SK-N-MC (cell line): ENCODE results near the gene CASP5.

Source experiments
- DNase-seq: peaks from one replicate; pipeline ENCODE4 v3.0.0-alpha.2; 2011; ENCODE audit warnings: low read depth, low spot score
- H3K27ac ChIP-seq: fragments of 200-600 bp; sonication (generic); 2 replicates; pipeline ENCODE4 v1.5.1; 2016; ENCODE audit warnings: mixed run types
- H3K36me3 ChIP-seq: fragments of 200-600 bp; sonication (generic); 2 replicates; pipeline ENCODE4 v1.6.1; 2017; ENCODE audit warnings: antibody characterized with exemption, low read length, mixed read lengths; ENCODE audit not compliant: insufficient read depth
- H3K4me3 ChIP-seq: fragments of 200-600 bp; sonication (generic); 2 replicates; pipeline ENCODE4 v1.5.1; 2016
- H3K9ac ChIP-seq: fragments of 200-600 bp; sonication (generic); 2 replicates; pipeline ENCODE4 v1.8.0; 2017; ENCODE audit warnings: mixed run types, mixed read lengths; ENCODE audit not compliant: insufficient read length
- H3K9me3 ChIP-seq: fragments of 200-600 bp; sonication (generic); 2 replicates; pipeline ENCODE4 v1.6.1; 2017; ENCODE audit warnings: low read depth, mild to moderate bottlenecking, antibody characterized with exemption, low read length, moderate library complexity, mixed read lengths
- EZH2 ChIP-seq: fragments of 200-600 bp; sonication (generic); IDR thresholded peaks from one replicate; pipeline ENCODE4 v1.6.1; 2017; ENCODE audit warnings: antibody characterized with exemption
- FOXP2 ChIP-seq: optimal IDR thresholded peaks from 2 replicates; pipeline ENCODE3; 2011; ENCODE audit warnings: mild to moderate bottlenecking, moderate library complexity; ENCODE audit not compliant: insufficient read depth; ENCODE audit errors: extremely low read length, control extremely low read depth
- POLR2AphosphoS5 ChIP-seq: IDR thresholded peaks from 2 replicates; pipeline ENCODE4 v1.6.1; 2012; ENCODE audit warnings: mild to moderate bottlenecking, low read depth, low read length, borderline replicate concordance

CASP5 gene

GRCh38 chr11:104967534-104968354 is 55.2 kb downstream of the CASP5 start:
- peak overlapping the region; percentile 81 for H3K4me3 ChIP-seq
- peak overlapping the region; percentile 75 for H3K9ac ChIP-seq
- TF ChIP-seq POLR2AphosphoS5 = no peak
- no peak for TF ChIP-seq FOXP2
- no peak for TF ChIP-seq EZH2
- no peaks in the 10 kb centered on the region for H3K36me3 ChIP-seq
- H3K27ac ChIP-seq = peak overlapping the region; percentile 87
- H3K9me3 ChIP-seq = no peaks in the 10 kb centered on the region
- DNase-seq = no peak

GRCh38 chr11:104965735-104966134 is 57.2 kb downstream of the CASP5 start:
- Histone ChIP-seq H3K36me3 (no peaks in the 10 kb centered on the region), H3K27ac (no peak overlapping the region), H3K4me3 (no peak overlapping the region), H3K9me3 (no peaks in the 10 kb centered on the region), H3K9ac (no peak overlapping the region)
- no peak for TF ChIP-seq EZH2
- TF ChIP-seq FOXP2 = no peak
- TF ChIP-seq POLR2AphosphoS5 = no peak
- DNase-seq = no peak

GRCh38 chr11:104964247-104964646 is 58.7 kb downstream of the CASP5 start:
- no peak overlapping the region for H3K9ac ChIP-seq
- no peak overlapping the region for H3K4me3 ChIP-seq
- no peaks in the 10 kb centered on the region for H3K9me3 ChIP-seq
- H3K36me3 ChIP-seq = no peaks in the 10 kb centered on the region
- no peak overlapping the region for H3K27ac ChIP-seq
- no peak for DNase-seq
- no peak for TF ChIP-seq POLR2AphosphoS5
- TF ChIP-seq EZH2 = no peak
- TF ChIP-seq FOXP2 = no peak

- no peak for DNase-seq
- no peak overlapping the region for H3K4me3 ChIP-seq
- TF ChIP-seq FOXP2 = no peak
- TF ChIP-seq EZH2 = no peak
- no peak for TF ChIP-seq POLR2AphosphoS5
- no peak overlapping the region for H3K27ac ChIP-seq
- no peaks in the 10 kb centered on the region for H3K9me3 ChIP-seq
- H3K36me3 ChIP-seq = no peaks in the 10 kb centered on the region
- no peak overlapping the region for H3K9ac ChIP-seq
Measured at GRCh38 chr11:104962852-104963251, 60.1 kb downstream of the CASP5 start.

- H3K9me3 ChIP-seq = no peaks in the 10 kb centered on the region
- no peaks in the 10 kb centered on the region; the same call in 1 of the 2 replicates for H3K36me3 ChIP-seq
- DNase-seq = no peak
- no peak overlapping the region for H3K27ac ChIP-seq
- no peak overlapping the region for H3K4me3 ChIP-seq
- H3K9ac ChIP-seq = no peak overlapping the region
- TF ChIP-seq EZH2 (no peak), POLR2AphosphoS5 (no peak), FOXP2 (no peak)
Measured at GRCh38 chr11:104957280-104957679, 65.7 kb downstream of the CASP5 start.

GRCh38 chr11:104956528-104956927 is 66.4 kb downstream of the CASP5 start:
- no peak overlapping the region for H3K27ac ChIP-seq

GRCh38 chr11:104946907-104947306 is 76.1 kb downstream of the CASP5 start:
- H3K27ac ChIP-seq = no peak overlapping the region
- H3K9me3 ChIP-seq = no peaks in the 10 kb centered on the region
- no peak overlapping the region for H3K4me3 ChIP-seq
- peaks cover 20% of the 10 kb centered on the region for H3K36me3 ChIP-seq
- no peak for DNase-seq
- H3K9ac ChIP-seq = no peak overlapping the region
- TF ChIP-seq EZH2 = no peak
- TF ChIP-seq POLR2AphosphoS5 = no peak
- TF ChIP-seq FOXP2 = no peak

More at GRCh38 chr11:104956528-104956927, 66.4 kb downstream of the CASP5 start:
- Histone ChIP-seq H3K9ac (no peak overlapping the region), H3K9me3 (no peaks in the 10 kb centered on the region), H3K36me3 (peaks cover 3% of the 10 kb centered on the region; the same call in 1 of the 2 replicates), H3K4me3 (no peak overlapping the region)
- TF ChIP-seq FOXP2 (no peak), EZH2 (no peak), POLR2AphosphoS5 (no peak)
- DNase-seq = no peak
